HepG2 (cell line): Measurements from ENCODE around the gene ATP9A. TPM values are rescaled to one million over a fixed set of nuclear protein-coding genes. Genes with fewer than 3 reads are reported as not detected.

Experiments
- GLI4 ChIP-seq: sonication (generic); formaldehyde crosslinking; IDR thresholded peaks from 2 replicates; pipeline ENCODE4 v1.5.1; 2020; ENCODE audit warnings: missing genetic modification reagents, mild to moderate bottlenecking, moderate library complexity, borderline replicate concordance
- KDM5A ChIP-seq: fragments of 200-600 bp; sonication (generic); IDR thresholded peaks from 2 replicates; pipeline ENCODE4 v1.7.0; 2018; ENCODE audit warnings: antibody characterized with exemption, mild to moderate bottlenecking, low read length, borderline replicate concordance
- KIAA2018 ChIP-seq: sonication (generic); formaldehyde crosslinking; IDR thresholded peaks from 2 replicates; pipeline ENCODE4 v1.5.0; 2020; ENCODE audit warnings: mild to moderate bottlenecking, missing genetic modification reagents, borderline replicate concordance
- MEIS1 ChIP-seq: sonication (generic); formaldehyde crosslinking; IDR thresholded peaks from 2 replicates; pipeline ENCODE4 v1.9.0; 2021; ENCODE audit warnings: mild to moderate bottlenecking, missing genetic modification reagents, moderate library complexity, borderline replicate concordance
- MTERF4 ChIP-seq: sonication (generic); formaldehyde crosslinking; IDR thresholded peaks from 2 replicates; pipeline ENCODE4 v1.8.0; 2023; ENCODE audit warnings: mild to moderate bottlenecking, missing genetic modification reagents
- RNF219 ChIP-seq: sonication (generic); formaldehyde crosslinking; IDR thresholded peaks from 2 replicates; pipeline ENCODE4 v1.5.0; 2020; ENCODE audit warnings: mild to moderate bottlenecking, missing genetic modification reagents
- ZNF407 ChIP-seq: sonication (generic); formaldehyde crosslinking; IDR thresholded peaks from one replicate; pipeline ENCODE4 v1.5.1; 2020; ENCODE audit warnings: mild to moderate bottlenecking, missing genetic modification reagents; ENCODE audit errors: not compliant biosample characterization
- ZNF775 ChIP-seq: sonication (generic); formaldehyde crosslinking; IDR thresholded peaks from 2 replicates; pipeline ENCODE4 v1.4.0; 2020; ENCODE audit warnings: missing genetic modification reagents, mild to moderate bottlenecking, moderate library complexity, borderline replicate concordance
- polyA plus RNA-seq, 8 experiments: library from polyadenylated mRNA; depleted of rRNA in 3 of 8; stranded (reverse) in 7 of 8; unstranded in 1 of 8; fragments of >200 nt; fragmentation: Illumina TruSeq in 4 of 8; extraction: Trizol in 4 of 8; gene quantifications; 2 replicates each; pipeline versions ENCODE4 v1.2.1 to v1.2.3, GENCODE V29; 2011 to 2016; ENCODE audit warnings: low read depth in 4 of 8, missing spikeins in 1 of 8, mixed read lengths in 1 of 8; ENCODE audit not compliant: insufficient read depth in 1 of 8
- total RNA-seq, 5 experiments: library from RNA; depleted of rRNA; stranded (reverse); fragments of >200 nt; fragmentation: Illumina TruSeq; extraction: Trizol; gene quantifications; 2 replicates each; pipeline ENCODE4 v1.2.3, GENCODE V29; 2016; ENCODE audit warnings: low read depth in 1 of 5

The ATP9A gene
- total and polyA plus RNA-seq, 2 of the 13 experiments (the other 11 are each of a cell fraction or from before 2014, with no cell fraction given): 11.8 to 18.5 TPM

GRCh38 chr20:51758978-51759544, 9.1 kb downstream of the ATP9A start (continued):
- TF ChIP-seq GLI4 (CRISPR knock-in tag) (no peak), ZNF775 (CRISPR knock-in tag) (no peak), MEIS1 (CRISPR knock-in tag) (0 out of 2 replicates have a peak, but pooled peaks have one; percentile 6), ZNF407 (CRISPR knock-in tag) (no peak), KIAA2018 (CRISPR knock-in tag) (no peak), KDM5A (no peak), RNF219 (CRISPR knock-in tag) (no peak), MTERF4 (CRISPR knock-in tag) (no peak)
